GM12878 (cell line): ENCODE measurements around the gene STRN4. TPM values are rescaled to one million over a fixed set of nuclear protein-coding genes. Genes with fewer than 3 reads are reported as not detected.

ENCODE experiments used
- BHLHE40 ChIP-seq, 2 experiments: fragments of 450-650 bp in 1 of 2; IDR thresholded peaks; 2 replicates each; pipeline ENCODE4 v1.6.1; 2011 to 2017; ENCODE audit warnings: low read depth in 2 of 2, borderline replicate concordance in 1 of 2, improper control_type of control experiment in 1 of 2, low read length in 1 of 2, mild to moderate bottlenecking in 1 of 2
- CREM ChIP-seq: IDR thresholded peaks from 2 replicates; pipeline ENCODE4 v1.6.1; 2014; ENCODE audit warnings: antibody characterized with exemption, low read depth
- EGR1 ChIP-seq, 2 experiments: IDR thresholded peaks; 1 replicate in 1 of 2; 2 replicates in 1 of 2; pipeline ENCODE4 v1.6.1; 2011 to 2012; ENCODE audit warnings: low read depth in 2 of 2, low read length in 2 of 2, borderline replicate concordance in 1 of 2, mild to moderate bottlenecking in 1 of 2, moderate library complexity in 1 of 2
- HDAC2 ChIP-seq: fragments of 200-600 bp; sonication (generic); IDR thresholded peaks from 2 replicates; pipeline ENCODE4 v1.6.1; 2017
- IKZF2 ChIP-seq, 2 experiments: fragments of 450-650 bp; IDR thresholded peaks; 2 replicates each; pipeline ENCODE4 v1.6.1; 2017; ENCODE audit warnings: mild to moderate bottlenecking in 2 of 2, moderate library complexity in 2 of 2
- MLLT1 ChIP-seq: fragments of 450-650 bp; IDR thresholded peaks from 2 replicates; pipeline ENCODE4 v1.6.1; 2016; ENCODE audit warnings: mild to moderate bottlenecking
- PAX8 ChIP-seq: fragments of 450-650 bp; IDR thresholded peaks from 2 replicates; pipeline ENCODE4 v1.6.1; 2017; ENCODE audit warnings: mild to moderate bottlenecking, moderate library complexity
- PKNOX1 ChIP-seq: fragments of 450-650 bp; IDR thresholded peaks from 2 replicates; pipeline ENCODE4 v1.6.1; 2016; ENCODE audit warnings: mild to moderate bottlenecking
- RAD51 ChIP-seq: fragments of 450-650 bp; IDR thresholded peaks from 2 replicates; pipeline ENCODE4 v1.6.1; 2016; ENCODE audit warnings: moderate library complexity, mild to moderate bottlenecking, inconsistent platforms
- SMAD1 ChIP-seq: fragments of 450-650 bp; IDR thresholded peaks from 2 replicates; pipeline ENCODE4 v1.6.1; 2018; ENCODE audit warnings: mild to moderate bottlenecking, low read depth; ENCODE audit not compliant: partially characterized antibody
- SP1 ChIP-seq: IDR thresholded peaks from one replicate; pipeline ENCODE4 v1.6.1; 2011; ENCODE audit warnings: low read depth, low read length
- SUPT20H ChIP-seq: IDR thresholded peaks from 2 replicates; pipeline ENCODE4 v1.6.1; 2011; ENCODE audit warnings: low read depth, mild to moderate bottlenecking, low read length, moderate library complexity, borderline replicate concordance; ENCODE audit not compliant: control insufficient read depth
- TBL1XR1 ChIP-seq: IDR thresholded peaks from 2 replicates; pipeline ENCODE4 v1.6.1; 2012; ENCODE audit warnings: low read depth, low read length, improper control_type of control experiment
- polyA plus RNA-seq, 11 experiments: library from polyadenylated mRNA; depleted of rRNA in 4 of 11; unstranded in 6 of 11; stranded (reverse) in 5 of 11; fragments of >200 nt; fragmentation: Nextera tagmentation in 4 of 11; fragmentation: Illumina TruSeq in 1 of 11; extraction: Ambion mirVana in 4 of 11; extraction: Trizol in 1 of 11; gene quantifications; 1 replicate in 1 of 11; 2 replicates in 10 of 11; pipeline versions ENCODE4 v1.2.1 to v1.2.3, GENCODE V29; 2011 to 2016; ENCODE audit warnings: inconsistent platforms in 2 of 11, missing spikeins in 2 of 11, low read depth in 1 of 11
- total RNA-seq, 4 experiments: library from RNA; depleted of rRNA in 3 of 4; stranded (reverse); fragments of >200 nt in 3 of 4; fragmentation: Illumina TruSeq in 1 of 4; extraction: Trizol in 1 of 4; gene quantifications; 2 replicates each; pipeline versions ENCODE4 v1.2.1 to v1.2.3, GENCODE V29; 2013 to 2021
- TF ChIP-seq, protein P1 (sequence below): IDR thresholded peaks from 2 replicates; pipeline ENCODE4 v1.6.1; 2011; ENCODE audit warnings: mild to moderate bottlenecking, low read depth, low read length, moderate library complexity; ENCODE audit not compliant: insufficient replicate concordance
- TF ChIP-seq, protein P2 (sequence below): IDR thresholded peaks from 2 replicates; pipeline ENCODE4 v1.6.1; 2012; ENCODE audit warnings: low read depth, low read length, improper control_type of control experiment
- TF ChIP-seq, protein P3 (sequence below), 3 experiments: IDR thresholded peaks in 2 of 3; conservative IDR thresholded peaks in 1 of 3; 2 replicates each; pipeline ENCODE4 v1.5.1; 2011; ENCODE audit warnings: low read depth in 3 of 3, low read length in 3 of 3, mild to moderate bottlenecking in 3 of 3, control low read depth in 2 of 3, moderate library complexity in 2 of 3, inconsistent platforms in 1 of 3, mixed read lengths in 1 of 3; ENCODE audit not compliant: control insufficient read depth in 2 of 3, insufficient read depth in 1 of 3; ENCODE audit errors: extremely low read depth in 1 of 3

STRN4 gene
- total and polyA plus RNA-seq, 10 of the 15 experiments (the other 5 are each of a cell fraction or from before 2014, with no cell fraction given), result 0.42 to 62.8 (median 22.5) TPM

- TF ChIP-seq HDAC2 (no peak), SP1 (no peak), TBL1XR1 (0 out of 2 replicates have a peak, but pooled peaks have one; percentile 34), SUPT20H (no peak), MLLT1 (no peak), SMAD1 (no peak), PAX8 (no peak), EGR1 (IDR thresholded peaks at IDR 0.05; ENCODE audit: borderline replicate concordance in 1 of 2, low read depth in 2 of 2, low read length in 2 of 2) (peak in 1 of 2 experiments; percentile 73; a peak in 1 of 3 replicates), IKZF2 (IDR thresholded peaks at IDR 0.05) (peak; percentile 47 to 53), RAD51 (peak; percentile 69; the same call in 1 of the 2 replicates), PKNOX1 (peak; percentile 23; the same call in 1 of the 2 replicates), CREM (0 out of 2 replicates have a peak, but pooled peaks have one; percentile 45), BHLHE40 (IDR thresholded peaks at IDR 0.05; ENCODE audit: borderline replicate concordance in 1 of 2, low read depth in 2 of 2, low read length in 1 of 2) (peak in 1 of 2 experiments; percentile 54; a peak in 3 of 4 replicates)
- TF ChIP-seq, protein P1, sequence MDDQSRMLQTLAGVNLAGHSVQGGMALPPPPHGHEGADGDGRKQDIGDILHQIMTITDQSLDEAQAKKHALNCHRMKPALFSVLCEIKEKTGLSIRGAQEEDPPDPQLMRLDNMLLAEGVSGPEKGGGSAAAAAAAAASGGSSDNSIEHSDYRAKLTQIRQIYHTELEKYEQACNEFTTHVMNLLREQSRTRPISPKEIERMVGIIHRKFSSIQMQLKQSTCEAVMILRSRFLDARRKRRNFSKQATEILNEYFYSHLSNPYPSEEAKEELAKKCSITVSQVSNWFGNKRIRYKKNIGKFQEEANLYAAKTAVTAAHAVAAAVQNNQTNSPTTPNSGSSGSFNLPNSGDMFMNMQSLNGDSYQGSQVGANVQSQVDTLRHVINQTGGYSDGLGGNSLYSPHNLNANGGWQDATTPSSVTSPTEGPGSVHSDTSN, result peak; percentile 74
- TF ChIP-seq, protein P2, sequence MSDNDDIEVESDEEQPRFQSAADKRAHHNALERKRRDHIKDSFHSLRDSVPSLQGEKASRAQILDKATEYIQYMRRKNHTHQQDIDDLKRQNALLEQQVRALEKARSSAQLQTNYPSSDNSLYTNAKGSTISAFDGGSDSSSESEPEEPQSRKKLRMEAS, result peak; percentile 49; the same call in 1 of the 2 replicates
- TF ChIP-seq, protein P3, sequence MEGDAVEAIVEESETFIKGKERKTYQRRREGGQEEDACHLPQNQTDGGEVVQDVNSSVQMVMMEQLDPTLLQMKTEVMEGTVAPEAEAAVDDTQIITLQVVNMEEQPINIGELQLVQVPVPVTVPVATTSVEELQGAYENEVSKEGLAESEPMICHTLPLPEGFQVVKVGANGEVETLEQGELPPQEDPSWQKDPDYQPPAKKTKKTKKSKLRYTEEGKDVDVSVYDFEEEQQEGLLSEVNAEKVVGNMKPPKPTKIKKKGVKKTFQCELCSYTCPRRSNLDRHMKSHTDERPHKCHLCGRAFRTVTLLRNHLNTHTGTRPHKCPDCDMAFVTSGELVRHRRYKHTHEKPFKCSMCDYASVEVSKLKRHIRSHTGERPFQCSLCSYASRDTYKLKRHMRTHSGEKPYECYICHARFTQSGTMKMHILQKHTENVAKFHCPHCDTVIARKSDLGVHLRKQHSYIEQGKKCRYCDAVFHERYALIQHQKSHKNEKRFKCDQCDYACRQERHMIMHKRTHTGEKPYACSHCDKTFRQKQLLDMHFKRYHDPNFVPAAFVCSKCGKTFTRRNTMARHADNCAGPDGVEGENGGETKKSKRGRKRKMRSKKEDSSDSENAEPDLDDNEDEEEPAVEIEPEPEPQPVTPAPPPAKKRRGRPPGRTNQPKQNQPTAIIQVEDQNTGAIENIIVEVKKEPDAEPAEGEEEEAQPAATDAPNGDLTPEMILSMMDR (IDR thresholded peaks at IDR 0.05 in 2 of 3, conservative IDR thresholded peaks at IDR 0.05 in 1 of 3; ENCODE audit: control insufficient read depth in 2 of 3, extremely low read depth in 1 of 3, insufficient read depth in 1 of 3, low read depth in 3 of 3, low read length in 3 of 3), result no peak
Measured at GRCh38 chr19:46786236-46787039, 40.2 kb upstream of the STRN4 start (continued).
